CD4-positive, alpha-beta T cell treated with Interferon gamma for 1 hour (primary cell): ENCODE results near the gene S100PBP.

ENCODE experiments used
- DNase-seq: peaks from one replicate; pipeline ENCODE4 v3.0.0-alpha.2; 2020

The S100PBP gene

DNA sequence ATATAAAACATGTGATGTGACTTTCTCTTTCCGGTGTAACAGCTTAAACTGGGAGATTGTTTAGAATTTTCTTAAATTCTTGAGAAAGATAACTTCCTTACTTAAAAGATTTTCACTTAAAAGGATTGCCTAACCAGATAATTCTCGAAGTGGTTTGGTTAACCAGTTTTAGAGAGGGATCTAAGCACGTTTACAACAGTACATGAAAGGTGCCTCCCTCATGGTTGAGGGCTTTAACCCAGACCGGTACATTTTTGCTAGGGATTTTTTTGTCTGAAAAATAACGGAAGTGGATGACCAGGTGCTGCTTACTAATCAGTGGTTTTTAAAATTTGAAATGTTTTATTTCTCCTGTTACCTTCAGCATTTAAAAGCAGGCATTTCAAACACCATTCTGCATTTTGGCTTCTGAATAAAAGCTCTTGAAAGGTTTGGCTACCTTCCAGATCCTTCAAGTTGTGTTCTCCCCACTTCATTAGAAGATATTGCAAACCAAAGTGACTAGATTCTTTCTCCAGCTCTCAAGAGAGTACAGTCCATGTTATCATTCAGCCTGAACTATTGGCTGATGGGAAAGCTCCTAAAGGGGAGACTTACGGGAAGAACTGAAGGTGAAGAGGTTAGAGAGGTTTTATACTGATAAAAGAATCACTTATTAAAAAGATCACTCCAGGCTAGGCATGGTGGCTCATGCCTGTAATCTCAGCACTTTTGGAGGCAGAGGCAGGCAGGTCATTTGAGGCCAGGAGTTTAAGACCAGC lies 12.8 kb downstream of the S100PBP start:
- DNase-seq = no peak

DNA sequence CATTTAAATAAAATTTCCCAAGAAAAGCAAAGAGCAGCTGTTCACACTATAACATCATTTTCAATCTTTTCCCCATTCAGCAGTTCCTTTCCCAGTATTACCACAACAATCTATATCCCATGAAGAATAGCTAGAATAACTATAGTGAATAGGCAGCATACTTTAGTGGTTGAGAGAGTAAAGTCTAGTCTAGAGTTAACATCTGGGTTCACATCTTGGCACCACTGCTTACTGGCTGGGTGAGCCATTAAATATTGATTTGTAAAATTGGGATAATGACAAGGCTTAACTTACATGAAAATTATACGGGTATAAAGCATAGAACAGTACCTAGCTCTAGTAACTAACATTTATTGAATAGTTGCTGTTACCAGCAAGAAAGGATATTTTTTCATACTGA lies 14.4 kb downstream of the S100PBP start:
- no peak for DNase-seq

DNA sequence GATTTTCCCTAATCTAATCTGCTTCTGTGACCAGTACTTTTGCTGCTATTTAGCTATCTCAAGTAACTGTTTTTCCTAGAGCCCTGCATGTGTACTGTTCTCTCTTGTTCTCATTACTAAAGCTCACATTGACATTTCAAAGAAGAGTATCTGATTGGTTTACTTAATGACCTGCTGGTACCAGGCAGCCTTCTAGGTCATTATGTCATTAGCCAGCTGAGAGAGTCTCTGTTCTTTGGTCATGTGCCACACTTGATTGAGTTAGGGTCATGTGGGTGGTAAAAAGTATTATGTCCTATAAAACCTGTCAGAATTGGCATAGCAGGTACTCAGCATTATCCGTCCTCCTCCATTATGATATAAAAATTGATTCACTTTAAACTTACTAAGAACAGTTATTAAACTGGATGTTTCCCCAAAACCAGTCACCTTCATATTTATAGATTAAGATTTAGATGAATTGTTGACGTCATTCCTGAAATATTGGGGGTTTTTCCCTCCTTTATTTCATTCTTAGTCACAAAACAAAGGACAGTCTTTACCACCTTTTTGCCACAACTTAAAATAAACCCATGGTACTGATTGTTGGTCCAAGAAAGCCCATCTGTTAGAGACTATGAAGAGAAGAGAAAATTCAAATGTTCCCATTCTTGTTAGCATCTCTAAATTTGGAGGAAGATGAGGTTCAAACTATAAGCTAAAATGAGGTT lies 31.1 kb downstream of the S100PBP start:
- DNase-seq = no peak

DNA sequence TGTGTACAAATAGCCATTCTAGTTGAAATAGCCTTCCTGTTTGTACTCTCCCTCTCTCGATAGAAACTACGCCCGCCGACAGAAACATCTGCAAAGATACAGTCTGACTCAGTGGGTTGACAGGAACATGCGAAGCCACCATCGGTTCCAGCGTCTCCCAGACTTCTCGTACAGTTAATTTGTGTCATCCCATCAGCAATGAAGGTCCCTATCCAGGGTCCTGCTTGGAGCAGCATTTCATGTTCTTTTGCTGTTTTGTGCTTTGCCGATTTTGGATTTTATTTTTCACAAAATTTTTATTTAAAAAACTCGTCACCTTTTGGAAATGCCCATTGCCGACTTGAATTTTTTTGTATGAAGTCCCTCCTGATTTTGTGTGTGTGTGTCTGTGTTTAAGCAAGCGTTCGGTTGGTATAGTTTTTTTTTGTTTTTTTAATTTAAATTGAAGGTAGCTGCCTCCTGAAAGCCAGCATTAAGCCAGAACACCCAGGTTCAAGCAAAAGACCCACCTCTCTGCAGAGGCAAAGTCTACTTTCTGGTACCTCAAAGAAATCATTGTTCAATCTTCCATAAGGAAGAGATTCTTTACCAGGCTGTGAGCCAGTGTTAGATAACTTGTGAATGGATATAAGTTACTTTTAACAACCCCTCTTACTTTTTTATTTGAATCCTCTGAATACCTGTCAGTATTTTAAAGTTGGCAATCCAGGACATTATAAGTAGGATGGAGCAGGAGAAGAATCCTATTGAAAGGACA lies 38.6 kb downstream of the S100PBP start:
- DNase-seq = no peak

DNA sequence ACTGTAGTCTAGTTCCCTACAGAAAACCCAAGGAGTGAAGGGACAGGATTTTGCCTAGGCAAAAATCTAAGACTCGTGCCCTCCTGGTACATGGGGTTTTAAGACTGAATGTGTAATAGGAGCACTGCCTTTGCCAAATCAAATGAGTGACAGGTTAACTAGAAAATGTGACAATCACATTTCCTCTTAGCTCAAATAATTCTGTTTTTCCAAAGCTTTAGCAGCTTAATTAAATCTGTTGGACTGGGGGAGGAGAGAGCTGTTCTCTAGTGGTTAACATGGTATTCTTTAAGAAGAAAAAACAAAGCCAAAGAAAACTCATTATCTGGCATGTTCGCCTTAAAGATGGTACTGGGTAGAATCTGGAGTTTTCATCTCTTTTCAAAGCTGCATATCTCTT lies 40.7 kb downstream of the S100PBP start:
- no peak for DNase-seq

DNA sequence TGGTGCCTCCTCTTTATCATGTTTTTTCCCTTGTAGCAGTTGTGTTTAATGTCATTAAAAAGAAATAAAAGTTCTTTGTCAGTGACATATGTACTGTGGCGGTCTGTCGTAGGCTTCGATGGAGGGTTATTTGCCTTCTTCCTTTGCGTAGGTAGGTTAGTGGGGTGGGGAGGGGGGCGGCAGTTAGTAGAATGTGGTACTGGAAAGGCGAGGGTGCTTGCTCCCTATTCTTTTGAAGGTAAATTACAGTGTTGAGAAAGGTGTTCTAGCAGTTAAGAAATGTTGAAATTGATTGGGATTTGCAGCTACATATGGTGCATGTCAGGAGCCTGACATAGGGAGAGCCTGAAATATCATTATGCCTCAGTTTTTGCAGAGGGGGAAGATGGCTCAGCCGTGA lies 41.3 kb downstream of the S100PBP start:
- no peak for DNase-seq

DNA sequence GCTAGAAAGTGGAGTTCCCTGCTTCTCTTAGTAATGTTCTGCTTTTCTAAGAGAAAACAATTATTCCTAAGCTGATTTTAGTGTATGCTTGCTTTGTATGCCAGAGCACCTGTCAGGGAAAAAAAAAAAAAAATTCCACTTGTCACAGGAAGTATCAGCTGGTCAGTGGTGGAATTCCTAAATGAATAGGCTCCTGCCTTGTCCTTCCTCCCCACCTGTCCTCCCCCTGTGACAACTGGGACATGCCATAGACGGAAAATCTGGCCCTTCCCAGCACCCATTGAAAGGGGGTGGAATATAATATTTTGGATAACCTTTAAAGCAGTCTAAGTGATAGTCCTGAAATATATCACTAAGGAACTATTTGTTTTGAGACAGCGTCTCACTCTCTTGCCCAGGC lies 42.5 kb downstream of the S100PBP start:
- DNase-seq = no peak

DNA sequence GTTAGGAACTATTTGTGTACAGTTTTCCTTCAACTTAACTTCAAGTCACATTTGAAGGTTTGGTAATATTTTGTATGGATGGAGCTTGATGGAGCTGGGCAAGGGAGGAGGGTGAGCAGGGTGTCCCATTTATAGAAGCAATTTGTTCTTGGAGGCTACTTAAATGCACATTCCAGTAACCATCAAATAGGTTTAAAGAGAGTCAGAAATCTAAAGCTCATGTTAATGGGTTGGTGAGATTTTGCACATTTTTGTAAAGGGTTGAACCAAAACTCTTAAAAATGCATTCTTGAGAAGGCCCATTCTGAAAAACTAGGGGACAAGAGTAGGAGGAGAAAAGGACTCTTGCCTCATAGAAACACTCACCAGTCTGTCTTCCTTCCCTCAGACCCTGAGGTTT lies 43.1 kb downstream of the S100PBP start:
- no peak for DNase-seq

DNA sequence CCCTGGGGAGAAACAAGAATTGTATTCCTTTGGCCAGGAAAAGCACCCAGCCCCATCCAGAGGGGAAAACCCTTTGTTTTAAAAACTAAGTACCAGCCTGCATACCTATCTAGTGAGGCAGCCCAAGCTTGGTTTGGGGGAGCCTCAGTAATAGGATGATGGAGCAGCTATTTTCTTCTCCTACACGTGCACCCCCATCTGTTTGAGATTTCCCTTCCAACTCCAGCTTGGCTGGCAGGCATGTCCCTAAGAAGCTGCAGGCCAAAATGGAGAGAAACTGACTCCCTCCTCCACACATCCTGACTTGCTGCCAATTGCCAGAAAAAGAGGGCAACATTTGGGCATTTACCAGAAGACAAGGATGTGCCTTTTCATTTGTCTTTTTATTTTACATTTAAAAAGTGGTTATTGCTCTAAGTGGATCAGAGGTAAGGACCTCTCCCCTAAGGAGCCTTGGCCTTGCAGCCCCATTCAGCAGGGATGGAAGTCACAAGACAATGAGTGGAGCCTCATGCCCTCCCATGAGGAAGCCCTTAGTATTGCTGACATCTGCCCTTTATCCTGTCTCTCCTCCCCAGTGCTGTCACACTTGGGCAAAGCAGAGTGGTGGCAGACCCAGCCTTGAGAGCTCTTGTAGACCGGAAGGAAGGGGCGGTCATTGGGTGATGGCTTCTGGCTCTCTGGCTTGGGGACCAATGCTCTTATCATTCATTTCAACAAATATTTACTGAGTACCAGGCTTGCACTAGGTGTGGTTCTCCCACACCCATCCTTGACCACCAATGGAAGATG lies 44.6 kb downstream of the S100PBP start:
- DNase-seq = no peak

DNA sequence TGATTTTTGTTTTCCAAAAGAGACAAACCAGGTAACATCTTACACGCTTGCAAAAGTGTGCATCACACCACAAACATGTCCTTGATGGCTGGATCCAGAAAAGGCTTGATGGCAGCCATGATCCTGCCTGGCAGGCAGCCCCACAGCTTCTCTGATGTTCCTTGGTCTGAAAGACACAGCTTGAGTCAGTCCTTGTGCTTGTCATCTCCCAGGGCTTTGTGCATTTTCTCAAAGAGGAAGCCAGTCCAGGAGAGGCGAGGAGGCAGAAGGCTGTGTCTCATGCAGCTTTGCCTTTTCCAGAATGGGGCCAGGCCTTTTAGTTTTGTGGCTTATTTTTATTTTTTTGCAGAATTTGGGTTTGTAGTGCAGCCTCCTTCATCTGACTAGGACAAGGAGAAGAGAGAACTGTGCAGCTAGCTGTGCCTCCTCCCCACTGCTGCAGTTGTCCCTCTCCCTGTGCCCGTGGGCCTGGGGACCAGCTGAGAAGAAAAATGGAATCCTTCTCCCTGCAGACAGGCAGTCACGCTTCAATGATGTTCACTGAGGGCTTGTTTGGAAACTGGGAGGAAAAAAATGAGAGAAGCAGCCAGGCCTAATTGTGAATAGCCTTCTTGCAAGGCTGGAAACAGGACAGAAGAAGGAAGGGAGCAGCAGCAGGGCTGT lies 45.9 kb downstream of the S100PBP start:
- DNase-seq = no peak

DNA sequence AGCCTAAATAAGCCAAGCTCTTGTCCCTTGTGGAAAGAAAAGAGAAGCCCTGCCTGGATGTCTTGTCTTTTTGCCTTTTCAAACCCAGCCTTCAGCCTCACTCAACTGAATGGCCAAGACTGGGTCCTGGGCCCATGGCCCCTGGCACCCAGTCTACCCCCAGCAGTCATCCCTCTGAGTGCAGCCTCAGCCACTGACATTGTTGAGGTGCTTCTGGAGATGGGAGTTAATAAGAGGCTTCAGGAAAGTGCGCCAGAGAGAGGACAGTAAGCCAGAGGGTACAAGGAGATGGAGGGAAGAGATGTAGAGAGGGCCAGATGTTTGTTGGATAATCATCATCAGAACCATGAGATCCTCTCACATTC lies 46.4 kb downstream of the S100PBP start:
- DNase-seq = no peak

DNA sequence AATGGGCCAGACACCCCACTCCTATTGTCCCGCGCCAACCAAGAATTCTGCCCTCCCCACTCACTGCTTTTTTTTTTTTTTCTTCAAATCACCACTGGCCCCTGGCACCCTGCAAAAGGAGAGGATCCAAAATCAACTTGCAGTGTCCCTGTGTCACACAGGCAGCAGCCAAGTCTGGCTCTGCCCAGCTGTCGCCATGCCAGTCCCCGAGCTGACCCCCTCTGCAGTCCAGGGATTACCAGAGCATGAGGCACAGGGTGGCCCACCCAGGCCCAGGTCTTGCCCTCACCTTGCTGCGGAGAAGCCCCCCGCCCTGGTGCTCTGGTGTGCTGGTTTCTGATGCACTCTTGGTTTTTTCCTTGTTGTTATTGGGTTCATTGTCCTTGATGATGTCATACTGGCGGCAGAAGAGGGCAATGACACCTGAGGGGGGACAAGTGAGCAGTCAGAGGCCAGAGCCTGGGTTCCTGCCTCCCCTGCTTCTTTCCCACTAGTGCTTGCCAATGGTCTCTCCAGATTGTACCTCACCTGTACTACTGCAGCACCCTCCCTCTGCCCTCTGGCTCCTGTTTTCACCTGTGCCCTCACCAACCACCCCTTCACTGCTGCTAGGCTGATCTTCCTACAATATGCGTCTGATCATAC lies 47.0 kb downstream of the S100PBP start:
- DNase-seq = no peak

DNA sequence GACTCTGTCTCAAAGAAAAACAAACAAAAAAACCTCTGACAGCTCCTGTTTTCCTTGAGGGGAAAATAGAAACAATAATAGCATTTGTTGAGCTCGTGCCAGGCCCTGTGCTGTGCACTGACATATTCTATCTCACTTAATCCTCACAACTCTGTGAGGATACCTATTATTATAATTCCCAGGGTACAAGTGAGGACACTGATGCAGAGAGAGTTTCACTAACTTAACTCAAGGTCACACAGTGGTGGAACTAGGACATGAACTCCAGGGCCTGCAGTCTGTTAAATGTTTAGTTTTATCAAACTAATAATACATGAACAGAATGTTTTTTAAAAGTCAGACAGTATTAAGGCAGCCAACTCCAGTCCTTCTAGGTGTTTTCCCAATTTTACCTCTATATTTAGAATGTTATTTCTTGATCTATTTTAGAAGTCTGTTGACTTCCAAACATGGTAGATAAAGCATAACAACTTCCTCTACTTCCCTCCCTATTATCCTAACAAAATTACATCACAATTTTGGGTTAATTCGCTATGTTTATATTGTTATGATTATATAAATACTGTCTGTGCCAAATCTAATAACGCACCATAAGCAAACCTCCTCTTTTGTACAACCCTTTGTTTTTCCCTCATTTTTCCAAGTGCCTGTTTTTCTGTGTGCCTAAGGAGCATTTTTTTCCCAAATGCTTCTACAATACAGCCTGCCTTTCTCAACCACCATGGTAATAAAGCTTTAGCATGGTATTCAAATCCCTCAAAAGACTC lies 48.4 kb downstream of the S100PBP start:
- no peak for DNase-seq

DNA sequence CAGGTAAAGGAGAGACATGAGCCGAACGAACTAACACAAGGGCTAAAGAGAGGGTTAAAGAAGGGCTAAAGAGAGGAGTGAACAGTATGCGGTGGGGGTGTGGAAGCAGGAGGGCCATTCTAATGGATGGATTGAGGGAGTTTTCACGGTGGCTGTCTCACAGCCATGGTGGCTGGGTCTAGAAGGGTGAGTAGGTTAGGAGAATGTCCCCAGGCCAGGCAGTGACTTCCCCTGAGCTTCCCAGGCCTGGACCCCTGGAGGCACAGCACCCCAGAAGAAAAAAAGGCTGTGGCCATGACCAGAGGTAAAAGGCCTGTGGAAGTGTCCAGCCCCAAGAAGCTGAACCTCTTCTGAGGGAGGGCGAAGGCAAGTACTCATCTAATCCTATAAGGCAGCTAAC lies 49.7 kb downstream of the S100PBP start:
- DNase-seq = no peak

DNA sequence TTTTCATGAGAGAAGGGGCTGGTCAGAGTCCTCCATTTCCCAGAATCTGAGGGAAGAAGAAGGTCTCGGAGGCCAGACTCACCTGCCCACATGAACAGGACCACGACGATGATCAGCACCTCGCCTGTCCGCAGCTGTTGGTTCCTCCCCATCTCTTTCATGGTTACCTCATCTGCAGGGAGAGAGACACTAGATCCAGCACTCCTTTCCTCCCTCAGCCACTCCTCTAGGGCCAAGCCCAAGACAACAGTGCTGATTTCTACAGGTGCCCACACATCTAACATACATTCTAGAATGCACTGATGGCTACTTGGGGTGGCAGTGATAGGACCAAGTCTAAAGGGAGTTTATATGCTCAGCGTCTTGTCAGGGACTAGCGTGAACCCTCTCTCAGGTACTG lies 50.2 kb downstream of the S100PBP start:
- no peak for DNase-seq

DNA sequence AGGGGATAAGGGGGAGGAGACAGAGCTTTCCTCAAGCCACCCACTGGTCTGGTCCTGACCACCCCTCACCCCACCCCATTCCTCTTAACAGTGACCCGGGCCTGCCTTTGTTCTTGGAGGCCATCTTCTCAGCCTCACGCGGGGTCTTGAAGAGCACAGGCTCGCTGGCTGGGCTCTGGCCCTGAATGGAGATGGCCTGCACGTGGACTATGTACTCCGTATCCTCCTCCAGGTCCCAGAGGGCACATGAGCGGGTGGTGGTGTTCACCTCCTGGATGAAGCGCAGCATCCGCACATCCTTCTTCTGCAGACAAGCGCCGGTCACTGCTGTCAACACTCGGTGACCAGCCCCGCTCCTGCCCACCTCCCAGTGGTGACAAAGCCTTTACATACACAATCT lies 50.6 kb downstream of the S100PBP start:
- no peak for DNase-seq

DNA sequence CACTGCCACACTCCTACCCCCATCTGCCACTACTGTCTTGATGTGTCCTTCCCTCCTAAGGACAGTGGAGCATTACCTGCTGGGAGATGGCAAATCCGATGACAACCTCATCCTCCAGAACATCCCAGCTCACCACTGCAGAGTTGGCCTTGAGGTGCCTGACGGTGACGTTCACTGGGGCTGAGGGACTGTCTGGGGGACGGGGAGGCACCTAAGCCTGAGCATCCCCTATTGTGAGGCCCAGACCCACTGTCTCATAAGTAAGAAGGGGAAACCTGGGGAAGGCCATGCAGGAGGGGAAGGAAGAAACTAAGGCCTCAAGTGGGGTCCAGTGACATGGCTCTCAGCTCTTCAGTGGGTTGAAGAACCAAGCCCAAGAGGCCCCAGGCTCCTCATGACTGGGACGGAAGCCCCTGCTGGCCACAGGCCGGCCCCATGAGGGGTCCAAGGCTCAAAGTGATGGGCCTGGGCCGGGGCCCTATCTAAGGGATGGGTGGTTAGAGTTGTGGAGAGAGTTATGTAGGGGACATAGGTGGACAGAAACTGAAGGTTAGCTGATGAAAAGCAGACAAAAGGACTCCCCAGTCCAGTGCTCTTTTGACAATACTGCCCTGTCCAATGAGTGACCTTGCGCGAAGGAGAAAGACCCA lies 51.5 kb downstream of the S100PBP start:
- no peak for DNase-seq

DNA sequence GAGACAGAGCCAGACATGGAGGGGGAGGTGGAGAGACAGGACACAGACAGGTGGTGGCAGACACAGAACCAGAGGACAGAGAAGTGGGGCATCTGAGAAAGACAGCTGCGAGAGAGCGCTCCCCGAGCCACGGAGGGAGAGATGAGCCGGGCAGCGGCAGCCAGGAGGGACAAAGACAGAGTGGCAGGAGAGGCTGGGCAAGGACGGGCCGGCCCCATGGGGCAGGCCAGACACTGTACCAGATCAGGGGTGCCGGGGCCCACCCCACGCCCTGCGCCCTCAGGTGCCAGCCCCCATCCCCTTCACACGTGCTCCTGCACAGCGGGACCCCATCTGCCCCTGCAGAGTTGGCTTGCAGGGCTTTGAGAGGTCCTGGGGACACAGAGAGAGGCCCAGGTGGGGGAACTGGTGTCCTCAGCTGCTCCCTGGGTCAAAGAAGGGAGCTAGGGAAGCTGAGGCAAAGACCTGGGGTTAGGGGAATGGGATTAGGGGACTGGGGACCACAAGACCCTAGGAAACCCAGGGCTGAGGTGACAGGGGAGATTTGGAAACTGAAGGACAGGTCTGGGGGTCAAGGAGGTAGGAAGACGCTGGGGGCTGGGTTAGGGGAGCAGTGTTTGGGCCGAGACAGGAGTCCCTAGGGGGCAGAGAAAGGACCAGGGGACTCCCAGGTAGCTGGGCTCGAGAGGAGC lies 52.6 kb downstream of the S100PBP start:
- DNase-seq = no peak

DNA sequence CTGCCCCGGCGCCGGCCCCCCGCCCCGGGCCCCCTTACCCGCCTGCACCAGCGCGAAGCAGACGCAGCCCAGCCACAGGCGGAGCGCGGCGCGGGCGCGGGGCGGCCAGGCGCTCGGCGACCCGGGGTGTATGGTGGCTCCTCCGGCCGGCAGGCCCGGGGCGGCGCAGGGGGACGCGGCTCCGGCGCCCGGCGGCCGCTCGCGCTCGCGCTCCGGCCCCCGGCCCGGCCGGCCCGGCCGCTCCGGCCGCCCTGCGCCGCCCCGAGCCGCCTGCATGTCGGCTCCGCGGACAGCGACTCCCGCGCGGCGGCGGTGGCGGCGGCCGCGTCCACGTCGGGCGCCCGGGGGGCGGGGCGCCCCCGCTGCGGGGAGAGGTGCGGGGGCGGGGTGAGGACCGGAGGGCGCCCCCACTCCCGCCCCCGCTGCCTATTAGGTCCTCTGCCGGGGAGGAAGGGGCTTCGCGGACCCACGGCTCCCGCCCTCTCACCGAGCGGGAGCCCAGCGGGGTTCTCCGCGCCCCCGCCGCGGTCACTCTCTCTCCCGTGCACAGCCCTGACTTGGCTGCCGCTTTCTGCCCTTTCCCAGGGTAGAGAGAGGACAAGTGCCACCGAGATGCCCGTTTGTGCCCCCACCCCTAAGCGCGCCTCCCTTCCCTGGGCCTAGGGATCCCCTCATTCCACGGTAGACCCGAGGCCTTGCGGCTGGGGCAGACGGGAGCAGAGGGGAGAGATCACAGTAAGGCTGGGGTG lies 53.3 kb downstream of the S100PBP start, which contains the start of gene FNDC5:
FNDC5 (minus strand) TSS at position 298 of the 749 bp plus-strand sequence.
- no peak for DNase-seq
